KG1 (cell line): ENCODE measurements around the gene IGSF1.
"Not testable (repeated sequence)": the region's sequence is repeated elsewhere in the genome, so short reads cannot be mapped to it uniquely, and the experiment has no call there.

ENCODE experiments used
- DNase-seq: peaks from one replicate; lab custom pipeline; 2025; lab: John Stamatoyannopoulos, UW

Gene IGSF1

DNA sequence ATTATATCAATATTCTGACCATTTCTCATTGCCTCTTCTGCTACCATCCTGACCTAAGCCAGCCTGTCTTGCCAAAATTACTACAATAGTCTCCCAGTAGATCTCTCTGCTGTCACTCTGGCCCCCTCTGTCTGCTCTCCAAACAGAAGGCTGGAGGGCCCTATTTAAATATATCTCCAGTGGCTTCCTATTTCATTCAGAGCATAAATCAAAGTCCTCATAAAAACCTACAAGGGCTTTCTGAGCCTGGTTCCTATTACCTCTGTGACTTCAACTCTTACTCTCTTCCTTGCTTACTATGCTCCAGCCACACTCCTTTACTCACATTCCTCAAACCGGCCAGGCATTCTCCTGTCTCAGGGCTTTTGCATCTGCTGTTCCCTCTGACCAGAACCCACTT is 19.0 kb downstream of the IGSF1 start:
- no peak for DNase-seq

DNA sequence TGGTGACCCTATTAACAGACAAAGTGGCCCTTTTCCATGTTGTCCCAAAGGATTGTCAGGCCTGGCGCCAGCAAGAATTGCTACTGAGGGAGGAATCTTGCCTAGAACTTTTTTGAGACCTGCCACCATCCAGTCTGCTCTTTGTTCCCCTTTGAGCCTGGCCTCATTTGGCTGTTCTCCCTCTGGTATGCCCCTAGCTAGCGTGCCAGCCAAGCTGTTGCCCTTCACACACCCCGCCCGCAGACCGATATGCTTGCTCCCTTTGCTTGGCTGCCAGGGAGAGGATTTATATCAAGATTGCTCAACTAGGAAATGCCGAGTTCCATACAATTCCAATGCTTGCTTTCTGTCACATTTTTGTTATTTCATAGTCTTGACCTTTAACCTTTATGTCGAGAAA is 24.4 kb downstream of the IGSF1 start:
- no peak for DNase-seq

DNA sequence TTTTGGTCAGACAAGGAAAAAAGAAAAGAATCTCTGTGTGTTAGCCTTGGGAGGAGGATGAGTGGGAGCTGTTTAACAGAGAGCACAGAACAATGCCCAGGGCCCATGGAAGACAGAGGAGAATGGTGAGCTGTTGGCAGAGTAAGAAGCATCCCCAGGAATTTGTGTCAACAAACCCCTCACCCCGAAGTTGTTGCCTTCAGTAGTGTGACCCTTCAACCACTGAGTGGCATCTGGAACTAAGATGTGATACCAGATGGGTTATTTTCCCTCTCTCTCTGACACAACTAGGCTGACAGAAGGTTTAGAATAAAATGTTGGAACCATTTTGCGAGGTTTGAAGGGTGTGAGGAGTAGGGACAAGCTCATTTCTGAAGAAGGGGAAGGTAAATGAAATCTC is 25.1 kb downstream of the IGSF1 start:
- no peak for DNase-seq

DNA sequence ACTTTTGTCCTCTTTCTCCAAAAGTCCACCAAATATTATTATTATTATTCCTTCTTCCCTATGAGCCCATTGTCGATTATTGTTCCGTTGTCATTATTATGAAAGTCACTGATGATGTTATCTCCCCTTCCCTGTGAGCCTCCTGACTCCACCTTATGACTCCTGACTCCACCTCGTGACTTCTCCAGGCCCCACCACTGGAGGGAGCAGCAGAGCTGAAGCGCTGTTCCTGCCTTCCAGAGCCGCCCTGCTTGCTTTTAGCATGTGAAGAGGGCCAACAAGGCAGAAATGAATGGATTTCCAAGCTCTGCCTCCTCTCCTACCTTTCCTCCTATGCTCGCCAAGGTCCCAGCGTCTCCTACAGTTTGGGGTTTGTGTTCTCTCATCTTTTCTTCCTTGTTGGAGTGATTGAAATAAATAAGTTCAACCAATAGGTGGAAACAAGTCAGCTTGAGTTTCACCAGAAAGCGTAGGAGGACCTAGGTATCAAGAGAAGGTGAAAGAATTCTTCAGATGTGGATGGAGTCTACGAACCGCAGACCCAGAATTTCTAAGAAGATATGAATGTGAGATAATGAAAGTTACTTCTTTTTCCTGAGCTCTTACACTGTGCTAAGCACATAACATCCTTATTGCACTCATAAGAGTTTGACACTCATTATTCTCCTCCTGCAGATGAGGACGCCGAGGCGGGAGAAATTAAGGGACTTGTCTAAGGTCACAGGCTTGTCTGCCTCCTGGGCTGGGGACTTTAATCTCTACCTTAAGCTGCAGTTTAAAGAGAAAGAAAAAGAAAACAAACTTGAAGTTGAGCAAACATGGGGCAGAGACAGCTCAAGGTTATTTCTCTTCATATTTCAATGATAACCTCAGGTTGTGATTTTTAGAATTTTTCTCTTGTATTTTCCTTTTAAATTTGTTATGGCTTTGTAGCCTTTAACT is 26.1 kb downstream of the IGSF1 start:
- no peak for DNase-seq

DNA sequence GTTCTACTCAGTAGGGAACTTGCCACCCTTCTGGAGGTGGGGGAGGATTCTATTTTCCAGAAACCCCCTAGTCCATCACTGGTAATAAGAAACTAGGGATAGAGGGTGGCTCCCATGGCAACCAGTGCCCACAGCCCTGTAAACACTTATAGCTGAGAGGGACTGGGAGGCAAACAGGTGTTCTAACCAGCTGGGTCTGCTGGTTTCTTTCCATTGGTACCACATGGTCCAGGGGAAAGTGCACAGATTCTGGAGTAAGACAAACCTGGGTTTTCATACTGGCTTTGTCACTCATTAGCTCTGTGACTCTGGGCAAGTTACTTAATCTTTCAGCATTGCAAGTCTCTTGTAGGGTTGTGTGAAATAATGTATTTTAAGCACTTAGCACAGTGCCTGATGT is 26.9 kb downstream of the IGSF1 start:
- DNase-seq = no peak

DNA sequence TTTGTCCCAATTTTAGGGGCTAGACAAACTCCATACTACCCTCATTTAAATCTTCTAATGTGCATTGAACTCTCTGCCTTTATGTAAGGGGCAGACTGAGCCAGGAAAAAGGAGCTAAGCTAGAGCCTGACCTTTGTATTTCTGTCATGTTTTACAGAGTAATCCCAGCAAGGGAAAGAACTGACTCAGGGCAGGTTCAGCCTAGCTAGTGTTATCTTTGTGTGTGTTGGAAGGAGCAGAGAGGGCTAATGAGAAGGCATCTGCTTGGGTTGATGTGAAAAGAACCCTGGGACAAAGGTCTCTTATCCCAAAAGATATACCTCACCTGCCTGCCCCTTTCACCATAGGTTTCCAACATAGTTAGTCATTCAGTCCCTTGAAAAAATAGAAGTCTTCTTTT is 31.7 kb downstream of the IGSF1 start:
- no peak for DNase-seq

DNA sequence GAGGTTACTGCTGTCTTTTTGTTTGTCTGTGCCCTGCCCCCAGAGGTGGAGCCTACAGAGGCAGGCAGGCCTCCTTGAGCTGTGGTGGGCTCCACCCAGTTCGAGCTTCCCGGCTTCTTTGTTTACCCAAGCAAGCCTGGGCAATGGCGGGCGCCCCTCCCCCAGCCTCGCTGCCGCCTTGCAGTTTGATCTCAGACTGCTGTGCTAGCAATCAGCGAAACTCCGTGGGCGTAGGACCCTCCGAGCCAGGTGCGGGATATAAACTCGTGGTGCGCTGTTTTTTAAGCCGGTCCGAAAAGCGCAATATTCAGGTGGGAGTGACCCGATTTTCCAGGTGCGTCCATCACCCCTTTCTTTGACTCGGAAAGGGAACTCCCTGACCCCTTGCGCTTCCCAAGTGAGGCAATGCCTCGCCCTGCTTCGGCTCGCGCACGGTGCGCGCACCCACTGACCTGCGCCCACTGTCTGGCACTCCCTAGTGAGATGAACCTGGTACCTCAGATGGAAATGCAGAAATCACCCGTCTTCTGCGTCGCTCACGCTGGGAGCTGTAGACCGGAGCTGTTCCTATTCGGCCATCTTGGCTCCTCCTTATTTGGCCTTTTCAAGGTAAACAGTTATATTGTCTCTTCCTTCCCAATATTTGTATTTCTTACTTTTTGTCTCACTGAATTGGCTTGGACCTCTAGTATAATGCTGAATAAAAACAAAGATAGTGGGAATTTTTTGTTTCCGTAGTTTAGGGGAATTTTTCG is 37.9 kb downstream of the IGSF1 start:
- DNase-seq = not testable (repeated sequence)

DNA sequence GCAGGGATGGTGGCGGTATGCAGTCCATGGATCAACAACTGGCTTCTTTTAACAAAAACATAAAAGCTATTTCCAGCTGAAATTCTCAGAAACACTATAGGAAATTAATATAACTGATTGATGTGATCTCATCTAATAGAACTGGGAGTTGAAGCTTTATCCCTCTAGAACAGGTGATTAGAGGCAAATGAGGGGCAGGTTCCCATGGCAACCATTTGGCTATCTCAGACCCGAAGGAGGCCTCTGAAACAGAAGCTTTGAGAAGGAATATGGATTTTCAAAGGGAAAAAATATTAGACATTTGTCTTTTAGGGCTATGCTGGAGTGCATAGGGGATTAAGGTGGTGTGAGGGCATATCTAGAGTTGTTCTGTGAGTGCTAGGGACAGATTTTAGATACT is 50.0 kb downstream of the IGSF1 start:
- no peak for DNase-seq

DNA sequence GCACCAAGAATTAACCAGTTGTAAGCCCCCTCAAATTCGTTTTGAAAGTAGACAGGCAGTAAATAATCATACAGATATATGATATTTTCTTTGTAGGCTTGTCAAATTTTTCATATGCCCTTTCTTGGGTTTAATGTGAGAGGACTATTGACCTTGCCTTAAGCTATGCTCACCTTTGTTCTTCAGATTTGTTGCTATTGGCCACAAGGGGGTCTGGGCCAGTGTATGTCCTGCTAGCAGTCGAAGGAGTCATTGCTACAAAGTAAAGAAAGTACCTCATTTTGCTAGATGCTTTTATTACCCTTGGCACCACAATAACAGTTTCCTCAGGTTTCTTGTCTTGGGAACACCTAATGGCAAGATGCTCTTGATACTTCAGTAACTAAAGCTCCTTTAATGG is 51.7 kb downstream of the IGSF1 start:
- DNase-seq = no peak

DNA sequence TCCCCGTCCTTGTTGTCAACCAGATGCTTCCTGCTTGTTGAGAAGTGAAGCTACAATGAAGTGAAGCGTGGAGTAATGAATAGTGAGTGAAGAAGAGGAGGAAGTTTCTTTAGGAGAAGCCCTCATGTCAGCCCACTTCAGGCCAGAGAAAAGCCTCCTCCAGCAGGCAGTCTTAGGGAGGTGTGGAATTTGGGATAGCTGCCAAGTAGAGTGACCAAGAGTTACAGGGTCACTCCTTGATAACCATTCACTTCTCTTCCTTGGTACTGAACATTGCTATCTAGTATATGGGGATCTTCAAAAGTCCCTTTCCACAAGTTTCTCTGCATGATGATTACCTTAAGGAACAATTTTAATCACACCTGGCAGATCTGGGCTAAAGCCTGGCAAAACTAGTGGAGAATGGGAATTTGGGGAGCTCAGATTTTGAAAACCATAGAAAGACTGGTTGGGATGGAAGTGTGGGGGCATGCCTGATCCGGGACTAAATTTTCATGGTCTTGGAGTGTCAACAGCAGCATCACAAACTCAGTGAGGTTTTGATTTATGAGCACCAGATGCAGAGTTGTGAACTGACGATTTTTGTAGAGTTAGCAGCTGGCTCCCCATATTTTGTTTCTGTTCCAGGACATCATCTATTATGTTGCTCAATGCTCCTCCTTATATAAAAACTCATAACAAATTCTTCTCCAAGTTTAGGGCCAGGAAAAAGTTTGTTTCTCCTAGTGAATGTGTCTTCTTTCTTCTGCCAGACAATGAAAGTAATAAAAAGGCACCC is 53.1 kb downstream of the IGSF1 start:
- no peak for DNase-seq

DNA sequence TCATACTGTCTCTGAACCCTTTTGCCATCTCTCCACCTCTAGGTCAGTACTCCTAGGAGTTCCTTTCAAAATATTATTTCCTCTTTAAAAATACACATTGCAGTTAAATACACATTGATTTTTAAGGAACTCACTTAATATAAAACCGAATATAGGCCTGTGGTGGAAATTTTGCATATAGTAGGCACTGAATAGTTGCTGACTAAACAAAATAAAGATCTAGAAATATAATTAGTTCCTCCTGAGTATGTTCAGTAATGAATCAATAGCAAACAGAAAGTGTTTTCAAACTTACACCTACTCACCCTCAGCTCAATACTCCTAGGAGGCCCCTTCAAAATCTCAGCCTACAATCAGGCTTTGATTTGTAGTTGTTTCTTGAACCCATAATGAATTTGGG is 61.5 kb downstream of the IGSF1 start:
- DNase-seq = no peak

DNA sequence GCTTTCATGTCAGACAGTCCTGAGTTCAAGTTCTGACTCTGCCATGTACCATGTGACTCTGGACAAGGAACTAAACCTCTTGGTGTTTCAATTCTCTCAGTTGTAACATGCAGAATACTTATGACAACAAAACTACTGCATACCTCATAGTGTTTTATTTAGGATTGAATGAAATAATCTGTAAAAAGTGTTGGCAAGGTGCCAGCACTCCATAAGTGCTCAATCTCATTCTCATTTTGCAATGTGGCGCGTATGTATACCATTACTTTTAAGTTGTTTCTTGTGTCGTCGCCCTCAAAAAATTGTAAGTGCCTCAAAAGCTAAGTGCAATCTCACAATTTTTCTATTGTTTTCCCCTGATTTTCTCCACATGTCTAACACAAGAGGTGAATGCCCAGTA is 62.5 kb downstream of the IGSF1 start:
- DNase-seq = no peak

DNA sequence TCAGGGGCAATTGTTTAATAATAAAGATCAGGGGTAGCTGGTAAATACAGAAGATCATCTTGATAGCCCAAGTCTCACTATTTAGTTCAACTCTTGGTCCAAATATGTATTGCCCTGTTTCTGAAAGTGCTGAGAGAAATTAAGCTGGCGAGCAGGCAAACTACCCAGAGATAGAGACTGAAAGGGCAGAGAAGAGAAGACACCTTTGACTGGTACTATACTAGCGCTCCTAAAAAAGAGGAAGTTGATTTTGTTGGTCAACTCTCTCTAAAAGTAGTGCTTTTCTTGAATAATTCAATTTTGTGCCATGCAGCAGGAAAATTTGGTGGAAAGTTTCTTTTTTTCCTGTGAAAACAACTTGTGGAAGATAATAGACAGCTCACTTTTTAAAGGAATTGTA is 64.0 kb downstream of the IGSF1 start:
- DNase-seq = no peak
